CD4-positive, alpha-beta T cell treated with Interleukin-10 for 1 hour (primary cell): ENCODE results near the gene MIPEP.

Experiments
- DNase-seq: peaks from one replicate; pipeline ENCODE4 v3.0.0-alpha.2; 2020

The MIPEP gene

DNA sequence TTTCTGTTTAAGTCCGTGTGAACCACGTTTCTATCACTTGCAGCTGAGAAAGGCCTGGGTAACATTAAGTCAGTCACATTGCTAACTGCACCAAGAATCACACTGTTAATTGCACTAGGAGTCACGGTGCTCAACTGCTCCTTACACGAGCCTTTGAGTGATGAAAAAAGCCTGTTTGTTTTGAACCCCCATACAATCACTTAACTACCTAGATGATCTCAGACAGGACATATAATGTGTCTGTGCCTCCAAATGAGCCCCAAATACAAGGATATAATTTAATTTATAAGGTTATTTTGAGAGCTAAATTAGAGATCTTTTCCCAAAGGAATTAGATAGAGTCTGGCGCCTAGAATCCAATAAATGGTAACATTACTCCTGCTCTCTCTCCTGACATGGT, 84.1 kb downstream of the MIPEP start:
- DNase-seq: no peak

DNA sequence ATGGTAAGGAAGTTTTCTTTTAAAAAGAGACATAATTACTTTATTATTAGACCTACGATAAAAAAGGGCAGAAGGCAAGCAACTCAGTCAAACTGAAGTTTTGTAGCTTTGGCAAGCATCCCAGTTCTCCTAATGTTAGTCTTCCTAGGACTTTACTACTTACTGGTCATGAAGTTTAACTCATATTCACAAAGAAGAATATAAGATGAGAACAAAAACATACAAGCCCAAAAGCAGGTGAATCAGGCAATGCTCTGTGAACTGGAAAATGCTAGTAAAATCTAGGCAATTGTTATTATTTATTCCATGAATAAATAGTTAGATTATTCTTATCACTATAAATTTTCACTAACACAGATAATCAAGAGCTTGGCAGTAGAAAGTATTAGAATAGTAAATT, 85.0 kb downstream of the MIPEP start:
- no peak for DNase-seq

DNA sequence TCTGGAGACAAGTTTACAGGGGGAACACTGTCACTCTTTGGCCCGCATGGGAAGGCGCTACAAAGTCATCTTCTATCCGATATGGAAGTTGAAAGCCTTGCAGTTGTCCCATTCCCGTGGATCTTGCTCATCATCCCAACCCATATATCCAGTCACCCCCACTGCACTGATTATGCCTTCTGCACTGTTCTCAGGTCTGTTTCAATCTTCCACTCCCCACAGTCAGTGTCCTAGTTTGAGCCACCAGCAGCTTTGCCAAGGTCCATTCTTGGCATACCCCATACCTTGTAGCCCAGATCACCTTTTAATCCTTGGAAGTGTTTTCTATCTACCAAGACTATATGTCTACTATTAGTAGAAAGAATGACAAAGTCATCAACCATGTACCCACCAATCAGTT, 88.1 kb downstream of the MIPEP start:
- DNase-seq: no peak

DNA sequence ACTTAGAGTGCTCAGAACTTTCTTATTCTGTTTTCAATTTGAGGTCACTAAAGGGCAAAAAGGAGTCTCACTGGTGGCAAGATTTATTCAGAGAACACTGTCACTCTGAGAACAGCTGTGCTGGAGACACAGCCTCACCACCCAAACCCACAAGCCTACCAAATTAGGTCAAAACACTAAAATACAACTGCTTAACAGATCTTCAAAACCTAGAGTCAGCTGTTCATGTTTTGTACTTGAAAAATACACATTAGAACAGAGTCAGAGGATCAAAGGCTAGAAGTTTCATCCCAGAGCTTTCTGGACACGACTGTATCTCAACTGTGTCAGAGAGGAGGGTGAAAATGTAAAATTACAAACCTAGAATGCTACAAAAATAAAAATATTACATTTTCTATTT, 89.3 kb downstream of the MIPEP start:
- DNase-seq: peak; percentile 19

DNA sequence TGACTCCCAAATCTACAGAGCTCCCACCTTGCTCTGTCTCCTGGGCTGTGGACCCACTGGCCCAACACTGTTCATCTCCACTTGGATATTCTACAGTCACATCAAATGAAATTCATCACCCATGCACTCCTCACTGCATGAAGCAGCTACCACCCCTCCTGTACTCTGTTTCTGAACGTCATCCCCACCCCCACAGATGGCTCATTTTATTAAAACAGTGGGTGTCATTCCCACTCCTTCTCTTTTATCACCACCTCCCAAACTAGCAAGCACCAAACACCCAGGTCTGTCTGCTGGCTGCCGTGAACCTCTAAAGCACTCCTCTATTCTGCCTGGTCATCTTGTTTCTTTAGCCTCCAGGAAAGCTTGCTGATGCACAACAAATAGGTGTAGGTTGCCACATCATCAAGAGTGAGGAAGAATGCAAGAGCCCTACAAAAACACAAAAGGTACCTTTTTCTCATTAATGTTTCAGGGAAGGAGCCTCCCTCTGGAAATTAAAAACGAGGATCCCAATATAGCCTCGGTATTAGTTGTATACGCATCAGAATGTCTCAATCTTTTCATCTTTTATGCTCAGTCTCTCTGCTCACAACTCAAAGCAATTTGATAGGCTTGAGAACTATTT, 91.8 kb downstream of the MIPEP start:
- no peak for DNase-seq

DNA sequence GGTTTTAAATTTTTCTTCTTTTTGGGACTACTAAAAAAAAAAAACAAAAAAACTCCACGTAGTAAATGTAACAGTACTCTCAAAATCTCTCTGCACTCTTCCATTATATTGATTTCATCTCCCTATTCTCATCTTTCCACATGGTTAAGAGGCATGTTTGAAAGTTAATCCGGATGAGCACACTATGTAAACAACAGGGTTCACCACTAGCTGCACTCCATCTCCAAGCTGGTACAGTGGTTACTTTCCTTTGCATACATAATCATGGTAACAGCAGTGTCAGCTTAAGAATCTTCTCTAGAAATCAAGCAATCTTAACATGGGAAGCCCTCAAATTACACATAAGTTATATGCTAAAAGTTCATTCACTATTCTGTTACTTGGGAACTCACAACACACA, 92.6 kb downstream of the MIPEP start:
- DNase-seq: no peak

DNA sequence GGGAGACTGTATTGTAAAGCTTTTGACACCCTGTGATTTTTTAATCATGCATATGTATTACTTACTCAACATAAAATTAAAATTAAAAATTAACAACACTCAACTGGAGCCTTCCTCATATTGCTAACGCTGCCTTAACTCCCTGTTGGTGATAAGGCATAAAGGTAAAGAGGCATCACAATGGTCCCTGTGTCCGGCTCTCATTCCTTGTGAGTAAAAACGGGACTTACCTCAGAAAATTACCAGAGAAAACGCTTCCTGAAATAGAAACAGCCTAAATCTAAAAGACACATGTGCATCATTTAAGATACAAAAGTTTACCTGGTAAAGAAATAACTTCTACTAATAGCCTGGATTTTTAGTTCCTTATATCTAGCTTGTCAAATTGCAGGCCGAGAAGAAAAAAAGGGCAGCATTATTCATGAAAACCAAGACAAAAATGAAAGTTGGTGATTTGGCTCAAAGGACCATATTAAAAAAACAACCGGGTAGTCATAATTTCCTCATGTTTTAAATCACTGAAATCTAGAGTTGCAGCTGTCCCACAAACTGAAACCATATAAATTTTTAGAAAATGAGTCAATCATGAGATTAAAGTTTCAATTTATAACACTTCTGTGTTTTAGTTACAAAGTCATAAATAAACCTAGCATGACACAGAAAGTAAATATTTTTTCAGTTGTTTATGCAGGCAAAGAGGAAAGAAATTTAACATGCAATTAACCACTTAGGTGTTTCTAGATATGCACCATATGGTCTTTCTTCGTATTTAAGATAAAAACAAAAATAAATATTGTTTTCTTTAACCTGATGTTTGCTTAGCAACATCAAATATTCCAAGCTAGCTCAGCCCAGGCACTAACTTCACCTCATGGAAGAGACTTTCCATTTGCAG, 94.7 kb downstream of the MIPEP start:
- no peak for DNase-seq

DNA sequence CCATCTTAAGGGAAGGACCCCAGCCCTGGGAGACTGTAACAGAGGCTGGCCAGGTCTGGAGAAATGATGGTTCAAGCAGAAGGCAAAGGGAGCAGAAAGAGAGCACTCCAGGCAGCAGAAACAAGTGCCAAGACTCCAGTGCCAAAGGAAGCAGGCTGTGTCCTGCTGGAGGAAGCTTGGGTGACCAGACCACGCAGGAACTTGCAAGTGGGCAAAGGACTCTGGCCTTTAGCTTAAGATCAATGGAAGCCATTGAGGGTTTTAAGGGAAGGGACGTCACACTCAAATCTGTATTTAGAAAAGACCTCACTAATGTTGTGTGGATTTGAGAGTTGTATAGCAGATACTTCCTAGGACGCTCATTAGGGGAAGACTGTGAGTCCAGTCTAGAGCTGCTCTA, 95.5 kb downstream of the MIPEP start:
- DNase-seq: no peak

DNA sequence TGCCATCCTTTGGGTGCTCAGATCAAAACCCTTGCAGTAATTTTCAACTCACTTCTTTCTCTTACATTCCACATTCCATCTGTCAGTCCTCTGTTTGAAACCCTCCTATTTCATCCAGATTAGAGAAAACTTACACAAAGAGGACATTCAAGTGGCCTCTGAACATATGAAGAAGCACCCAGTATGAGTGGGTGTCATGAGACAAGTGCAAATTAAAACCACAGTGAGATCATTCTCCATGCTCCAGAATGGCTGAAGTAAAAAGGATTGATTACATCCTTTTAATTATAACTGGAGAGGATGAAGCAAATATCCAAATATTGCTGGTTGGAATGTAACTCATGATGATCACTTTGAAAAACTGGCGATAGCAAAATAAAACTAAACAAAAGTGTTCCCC, 96.5 kb downstream of the MIPEP start:
- DNase-seq: no peak

DNA sequence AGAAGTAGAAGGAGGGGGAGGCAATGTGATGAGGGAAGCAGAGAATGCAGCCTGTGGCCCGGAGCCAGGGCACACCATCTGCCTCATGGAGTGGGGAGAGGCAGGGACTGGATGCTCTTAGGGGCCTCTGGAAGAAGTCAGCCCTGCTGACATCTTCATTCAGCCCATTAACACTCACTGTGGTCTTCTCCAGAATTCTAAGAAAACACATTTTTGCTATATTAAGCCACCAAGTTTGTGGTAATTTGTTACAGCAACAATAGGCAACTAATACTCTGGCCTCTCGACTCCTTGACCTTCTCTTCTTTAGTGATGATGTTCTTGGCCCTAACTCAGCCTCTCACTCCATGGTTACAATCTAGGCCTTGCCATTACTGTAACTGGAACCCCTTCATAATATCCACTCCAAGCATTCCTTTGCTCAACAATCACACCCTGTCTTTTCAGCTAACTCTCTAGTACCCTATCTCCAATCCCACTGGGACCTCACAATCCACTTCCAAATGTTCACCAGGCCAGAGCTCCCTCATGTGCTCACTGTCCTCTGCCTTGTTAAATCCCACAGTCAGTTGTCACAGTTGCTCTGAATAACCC, 98.5 kb downstream of the MIPEP start:
- no peak for DNase-seq

DNA sequence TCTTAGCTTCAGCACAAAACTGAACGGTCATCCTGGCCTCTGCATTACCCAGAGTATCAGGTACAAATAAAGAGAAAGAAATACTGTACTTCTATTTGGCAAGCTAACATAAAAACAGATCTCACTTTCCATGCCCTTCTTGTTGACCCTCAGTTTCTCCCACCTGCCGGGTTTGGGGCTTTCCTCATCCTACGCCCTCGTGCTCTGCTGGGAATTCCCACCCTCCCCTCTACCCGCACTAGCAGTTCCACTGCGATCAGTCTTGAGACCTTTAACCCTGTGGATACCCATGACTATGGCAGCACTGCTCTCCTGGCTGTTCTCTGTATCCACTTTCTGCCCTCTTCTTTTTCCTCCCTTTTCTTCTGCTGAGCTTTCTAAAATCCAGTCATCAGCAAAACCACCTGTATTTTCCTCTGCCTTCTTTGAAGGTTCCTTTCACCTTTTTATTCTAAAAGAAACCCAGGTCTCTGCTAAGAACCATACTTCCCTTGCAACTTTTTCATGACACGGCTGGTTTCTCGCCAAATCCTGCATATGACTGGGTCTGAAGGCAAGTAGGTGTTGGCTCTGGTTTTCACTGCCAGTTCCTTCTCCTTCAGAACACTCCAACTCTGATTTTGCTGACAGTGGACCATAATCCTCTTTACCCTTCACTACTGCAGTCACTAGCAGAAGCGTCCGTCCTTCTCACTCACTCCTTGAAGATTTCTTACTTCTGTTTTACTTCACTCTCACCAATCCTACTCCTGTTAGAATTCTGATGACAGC, 99.4 kb downstream of the MIPEP start:
- no peak for DNase-seq

DNA sequence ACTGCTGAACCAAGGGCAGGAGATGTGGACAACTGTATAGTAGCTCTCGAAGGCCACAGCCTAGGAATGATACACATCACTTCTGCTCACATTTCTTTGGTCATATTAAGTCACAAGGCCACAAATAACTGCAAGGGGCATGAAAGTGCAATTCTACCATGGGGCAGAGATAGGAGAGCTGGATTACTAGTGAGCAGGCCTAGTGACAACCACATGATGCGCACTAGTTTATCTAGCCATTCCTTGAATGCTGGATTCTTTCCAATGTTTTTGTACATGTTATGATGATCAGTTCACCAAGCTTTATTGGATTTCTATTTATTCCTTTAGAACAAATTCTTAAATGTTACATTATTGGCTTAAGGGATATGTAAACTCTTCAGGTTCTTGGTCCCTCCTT, 100.7 kb downstream of the MIPEP start:
- DNase-seq: no peak

DNA sequence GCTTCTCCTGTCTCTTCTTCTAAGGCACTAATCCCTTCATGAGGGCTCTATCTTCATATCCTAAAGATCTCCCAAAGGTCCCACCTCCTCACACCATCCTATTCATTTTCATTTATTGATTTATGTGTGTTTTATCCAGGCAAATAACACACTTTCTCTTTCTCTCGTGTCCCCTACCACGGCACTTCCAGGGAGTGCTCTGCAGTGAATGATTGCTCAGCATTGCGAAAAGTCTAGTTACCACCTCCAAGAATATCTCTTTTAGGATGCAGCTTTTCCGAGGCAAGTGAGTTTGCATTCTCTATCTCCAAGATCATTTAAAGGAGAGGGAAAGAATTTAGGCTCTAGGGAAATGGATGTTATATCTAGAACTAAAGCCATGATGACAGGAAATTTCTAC, 101.7 kb downstream of the MIPEP start:
- DNase-seq: no peak

DNA sequence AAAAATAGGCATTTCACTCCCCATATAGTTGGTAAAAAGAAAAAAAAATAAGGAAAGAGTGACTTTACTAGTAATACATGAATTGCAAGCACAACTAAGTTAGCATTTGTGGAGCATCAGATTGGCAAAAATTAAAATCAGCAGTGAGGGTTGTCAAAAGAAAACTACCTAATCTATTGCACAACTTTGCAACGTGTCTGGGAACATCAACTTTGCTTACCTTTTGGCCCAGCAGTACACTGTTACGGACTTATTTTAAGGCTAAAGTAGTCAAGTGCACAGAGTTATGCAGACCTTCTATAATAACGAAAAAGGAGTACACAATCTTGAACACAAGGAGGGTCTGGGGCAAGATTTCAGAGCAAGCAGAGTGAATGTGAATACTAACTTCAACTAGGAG, 102.6 kb downstream of the MIPEP start:
- DNase-seq: no peak

DNA sequence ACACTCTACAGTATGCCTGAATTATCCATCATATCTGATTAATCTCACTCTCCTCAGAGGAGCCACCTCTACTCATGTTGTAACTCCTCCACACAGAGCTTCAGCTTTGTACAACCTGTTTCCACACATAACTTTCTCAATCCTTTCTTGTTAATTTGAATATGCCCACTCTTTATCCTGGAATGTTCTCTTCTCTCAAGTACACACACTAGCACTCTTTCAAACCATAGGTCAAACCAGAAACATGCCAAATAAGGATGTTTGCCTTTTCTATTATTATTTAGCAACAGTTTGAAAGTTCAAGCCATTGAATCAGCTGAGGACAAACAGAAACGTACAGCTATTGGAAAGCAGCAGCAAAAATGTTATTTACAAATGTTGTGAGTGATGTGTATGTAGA, 110.3 kb downstream of the MIPEP start:
- DNase-seq: no peak

DNA sequence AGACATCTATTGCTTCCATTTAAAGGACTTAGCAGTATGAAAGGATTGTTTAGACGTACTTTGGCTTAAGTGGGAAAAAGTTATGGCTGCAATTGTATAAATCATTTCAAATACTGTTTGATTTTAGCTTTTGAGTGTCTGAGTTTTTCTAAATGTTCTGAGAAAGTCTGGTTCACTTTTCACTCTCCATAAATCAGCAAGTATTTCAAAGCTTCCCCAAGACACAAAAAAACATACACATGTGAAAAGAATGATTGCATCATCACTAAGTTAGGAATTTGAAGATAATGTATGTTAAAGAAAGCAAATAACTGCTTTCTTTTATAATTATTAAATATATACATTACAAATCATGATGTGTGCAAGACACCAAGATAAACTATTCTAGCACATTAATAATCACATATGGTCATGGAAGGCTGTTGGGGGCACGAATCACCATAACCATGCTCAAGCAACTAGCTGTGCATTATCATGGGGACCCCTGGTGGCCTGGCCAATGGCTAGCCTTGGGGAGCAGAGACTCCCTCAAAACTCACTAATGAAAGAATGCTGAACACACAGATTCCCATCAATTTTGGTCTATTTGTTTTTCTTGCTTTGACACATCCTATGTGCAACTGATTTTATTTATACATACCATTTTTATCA, 111.1 kb downstream of the MIPEP start:
- DNase-seq: no peak

DNA sequence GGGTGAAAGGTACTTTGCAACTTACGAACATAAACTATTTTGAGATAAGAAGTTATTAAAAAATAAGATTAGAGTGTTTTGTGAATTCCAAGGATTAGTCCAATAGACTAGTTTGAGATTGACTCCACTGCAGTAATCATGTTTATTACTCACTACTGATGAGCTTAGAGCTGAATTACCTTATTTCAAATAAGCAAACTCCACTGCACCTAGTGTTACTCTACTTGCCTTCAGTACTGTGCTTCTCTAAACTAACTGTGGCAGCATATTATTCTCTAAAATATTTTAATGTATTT, 111.7 kb downstream of the MIPEP start:
- DNase-seq: no peak

DNA sequence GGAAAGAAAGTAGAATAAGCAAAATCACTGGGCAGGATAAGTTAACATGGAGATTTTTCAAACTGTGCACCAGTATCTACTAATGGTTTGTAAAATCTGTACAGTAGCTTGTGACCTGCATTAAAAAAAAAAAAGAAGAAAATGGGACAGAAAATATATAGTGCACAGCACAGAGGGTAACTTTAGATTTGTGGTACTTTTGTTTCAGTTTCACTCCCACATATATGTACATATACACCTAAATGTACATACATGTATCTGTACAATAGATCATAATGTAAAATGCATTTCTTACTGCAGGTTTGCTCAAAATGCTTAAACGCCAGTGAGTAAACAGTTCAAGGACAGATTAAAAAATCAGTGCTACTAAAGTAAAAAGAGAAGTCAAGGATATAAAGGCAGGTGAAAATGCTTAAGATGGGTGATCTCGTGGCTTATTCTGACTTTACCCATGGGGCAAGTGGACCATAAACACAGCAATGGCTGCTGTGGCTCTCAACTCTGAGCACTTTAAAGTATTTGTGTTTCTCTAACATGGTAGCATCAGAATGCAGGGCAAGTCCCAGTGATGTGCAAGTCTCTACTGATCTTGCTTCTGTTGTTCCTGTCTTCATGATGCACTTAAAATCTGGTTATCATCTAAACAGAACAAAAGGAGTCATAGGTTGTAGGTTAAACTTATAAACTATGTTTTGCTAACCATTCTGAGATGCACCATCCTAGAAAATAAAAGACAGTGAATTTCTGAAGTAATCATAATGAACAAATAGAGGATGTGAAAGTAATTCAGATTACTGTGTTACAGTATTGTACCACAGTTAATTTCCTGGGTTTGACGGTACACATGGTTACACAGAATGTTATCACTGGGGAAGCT, 112.3 kb downstream of the MIPEP start:
- DNase-seq: no peak

DNA sequence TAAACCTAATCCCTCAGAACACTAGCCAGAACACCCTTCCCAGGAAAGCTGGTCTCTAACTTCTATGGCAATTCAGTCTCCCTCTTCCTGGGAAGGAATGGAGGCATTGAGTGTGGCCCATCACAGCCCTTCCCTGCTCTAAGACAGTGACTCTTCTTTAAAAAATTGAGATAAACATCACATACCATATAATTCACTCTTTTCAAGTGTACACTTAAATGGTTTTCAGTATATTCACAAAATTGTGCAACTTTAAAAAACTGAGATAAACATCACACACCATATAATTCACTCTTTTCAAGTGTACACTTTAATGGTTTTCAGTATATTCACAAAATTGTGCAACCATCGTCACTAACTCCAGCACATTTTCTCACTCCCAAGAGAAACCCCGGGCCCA, 116.5 kb downstream of the MIPEP start:
- no peak for DNase-seq

DNA sequence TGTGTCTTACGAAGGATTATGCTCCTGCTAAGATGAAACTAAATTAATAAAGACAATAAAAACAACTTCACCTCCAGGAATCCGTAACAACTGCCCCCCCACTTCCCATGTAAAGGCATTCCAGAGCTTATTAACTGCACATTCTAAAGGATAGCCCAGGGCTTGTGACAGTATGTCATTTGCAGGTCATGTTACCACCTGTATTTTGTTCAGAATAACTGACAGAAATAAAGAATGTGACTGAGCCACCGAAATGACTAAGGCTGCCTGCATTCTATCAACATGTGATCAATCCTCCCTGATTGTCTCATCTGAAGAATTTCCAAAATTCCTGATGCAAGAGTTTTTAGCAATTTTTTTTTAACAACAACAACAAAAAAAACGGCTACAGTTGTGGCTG, 117.2 kb downstream of the MIPEP start:
- DNase-seq: no peak

DNA sequence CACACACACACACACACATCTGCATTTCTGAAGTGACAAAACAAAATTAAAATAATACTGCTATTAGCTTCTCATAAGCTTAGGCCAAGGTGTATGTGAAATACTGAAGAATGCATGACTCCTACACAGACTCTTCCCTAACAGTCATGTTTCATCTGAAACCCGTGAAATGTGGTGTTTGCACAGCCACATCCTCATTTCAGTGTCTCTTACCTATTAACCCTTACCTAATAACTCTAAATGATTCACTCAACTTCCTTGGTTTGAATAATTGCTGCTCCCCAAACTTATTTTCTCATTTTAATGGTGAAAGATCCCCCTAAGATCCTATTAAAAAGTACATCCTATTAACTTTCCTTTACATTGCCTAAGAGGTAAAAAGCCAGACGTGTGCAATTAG, 117.6 kb downstream of the MIPEP start:
- DNase-seq: no peak

DNA sequence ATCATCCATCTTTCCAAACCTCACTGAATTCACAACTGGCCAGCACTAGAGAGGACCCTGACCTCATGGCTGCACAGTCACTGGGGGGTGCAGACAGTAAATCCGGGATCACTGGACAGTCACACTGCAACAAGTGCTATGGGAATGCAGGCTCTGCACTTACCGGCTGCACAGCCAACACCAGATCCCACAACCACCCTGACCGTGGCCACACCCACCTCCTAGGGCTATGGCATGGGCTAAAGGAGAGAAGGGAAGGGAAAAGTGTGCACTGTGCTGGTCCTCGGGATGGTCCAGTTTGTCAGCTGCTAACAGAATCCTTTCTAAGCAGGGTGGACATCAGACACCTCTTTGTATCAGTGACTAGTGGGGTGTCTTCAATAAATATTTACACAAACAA, 118.2 kb downstream of the MIPEP start:
- no peak for DNase-seq
